ENCODE measurements around the gene RPTOR.

RPTOR gene

DNA sequence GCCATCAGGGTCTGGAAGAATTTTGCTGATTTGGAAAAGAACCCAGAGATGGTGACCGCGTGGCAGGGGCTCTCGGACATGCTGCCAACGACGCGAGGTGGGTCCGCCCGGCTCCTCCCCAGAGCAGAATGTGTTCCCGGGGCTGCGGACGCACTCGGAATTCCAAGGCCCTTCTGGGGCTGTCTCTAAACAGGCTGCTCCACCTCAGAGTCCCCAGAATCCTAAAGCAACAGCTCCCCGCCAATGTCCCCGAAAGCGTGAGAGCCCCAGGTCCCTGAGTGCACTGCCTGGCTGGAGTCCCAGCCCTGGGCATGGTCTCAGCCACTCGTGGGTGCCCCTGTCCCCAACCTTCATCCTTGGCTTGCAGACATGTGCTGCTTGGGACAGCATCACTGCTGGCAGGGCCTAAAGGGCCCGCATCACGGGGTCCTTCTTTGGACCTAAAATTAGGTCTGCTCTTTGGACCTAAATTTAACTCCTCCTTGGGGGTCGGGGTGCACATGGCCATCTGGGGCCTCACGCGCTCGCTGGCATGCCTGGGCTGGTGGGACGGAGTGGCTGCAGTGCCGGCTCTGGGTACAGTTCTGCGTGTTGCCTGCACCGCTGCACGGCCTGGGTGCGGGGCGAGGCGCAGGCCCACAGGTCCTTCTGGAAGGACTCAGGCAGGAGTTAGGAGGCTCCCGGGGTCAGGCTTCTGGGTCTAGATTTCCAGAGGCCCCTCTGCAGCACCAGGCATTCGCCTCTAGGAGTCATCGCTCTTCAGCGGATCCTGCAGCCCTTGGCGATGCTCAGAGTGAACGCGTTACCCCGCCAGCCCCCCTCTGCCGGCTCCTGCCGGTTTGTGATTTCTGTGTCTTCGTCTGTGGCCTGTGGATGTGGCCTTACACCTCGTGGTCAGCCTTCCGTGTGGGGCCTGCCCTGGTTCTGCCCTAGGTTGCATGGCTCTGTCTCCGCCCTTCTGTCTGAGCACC lies 405.1 kb downstream of the RPTOR start:
- no peak overlapping the region for H3K27ac ChIP-seq (ENCODE audit: low read length)
- no peaks in the 10 kb centered on the region for H3K9me3 ChIP-seq (ENCODE audit: control insufficient read depth, insufficient read depth, low read length)
- WGBS (ENCODE audit: insufficient coverage, insufficient read length) = no CpG with 5 or more reads among the region's 44 CpGs
- no peak for DNase-seq (ENCODE audit: low read depth, low spot score)
- no peak overlapping the region for H3K4me3 ChIP-seq (ENCODE audit: low read length)
- H3K4me1 ChIP-seq (ENCODE audit: control insufficient read depth, insufficient read depth, low read length) = no peaks in the 10 kb centered on the region
- no peaks in the 10 kb centered on the region for H3K27me3 ChIP-seq (ENCODE audit: control insufficient read depth, insufficient read depth, low read length)
- H3K36me3 ChIP-seq (ENCODE audit: control insufficient read depth, insufficient read depth, low read length) = 0 out of 2 replicates have a peak, but pooled peaks cover 2% of the 10 kb centered on the region

DNA sequence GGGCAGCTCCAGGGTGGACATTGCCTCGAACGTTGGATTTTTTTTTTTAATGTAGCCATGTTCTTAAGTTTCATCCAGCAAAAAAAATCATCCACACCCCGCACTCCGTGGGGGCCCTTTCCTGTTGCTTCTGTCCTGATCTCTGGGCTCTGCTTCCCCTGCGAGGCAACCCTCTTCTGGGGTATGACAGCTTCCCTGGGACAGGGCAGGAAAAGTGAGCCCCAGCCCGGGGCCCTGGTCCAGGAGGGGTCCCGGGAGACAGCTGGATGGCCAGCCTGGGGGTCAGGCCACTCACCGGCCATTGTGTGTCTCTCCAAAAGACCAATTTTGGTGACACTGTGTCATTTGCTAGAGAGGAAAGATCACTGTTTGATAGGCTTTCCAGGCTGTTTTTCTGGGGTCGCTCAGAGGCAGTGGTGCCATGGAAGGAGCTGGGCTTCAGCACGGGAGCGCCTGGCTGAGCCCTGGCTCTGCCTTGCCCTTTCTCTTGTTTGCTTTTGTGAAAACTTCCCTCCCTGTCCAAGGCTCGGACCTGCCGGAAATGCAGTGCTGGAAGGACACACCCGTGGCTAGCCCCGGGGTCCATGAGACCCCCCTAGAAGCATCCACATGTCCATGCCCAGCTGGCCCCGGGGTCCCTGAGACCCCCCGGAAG lies 406.0 kb downstream of the RPTOR start:
- Histone ChIP-seq H3K27me3 (ENCODE audit: control insufficient read depth, insufficient read depth, low read length) (no peaks in the 10 kb centered on the region), H3K9me3 (ENCODE audit: control insufficient read depth, insufficient read depth, low read length) (no peaks in the 10 kb centered on the region), H3K36me3 (ENCODE audit: control insufficient read depth, insufficient read depth, low read length) (0 out of 2 replicates have a peak, but pooled peaks cover 2% of the 10 kb centered on the region), H3K4me3 (ENCODE audit: low read length) (no peak overlapping the region), H3K4me1 (ENCODE audit: control insufficient read depth, insufficient read depth, low read length) (no peaks in the 10 kb centered on the region), H3K27ac (ENCODE audit: low read length) (no peak overlapping the region)
- no CpG with 5 or more reads among the region's 17 CpGs for WGBS (ENCODE audit: insufficient coverage, insufficient read length)
- no peak for DNase-seq (ENCODE audit: low read depth, low spot score)

DNA sequence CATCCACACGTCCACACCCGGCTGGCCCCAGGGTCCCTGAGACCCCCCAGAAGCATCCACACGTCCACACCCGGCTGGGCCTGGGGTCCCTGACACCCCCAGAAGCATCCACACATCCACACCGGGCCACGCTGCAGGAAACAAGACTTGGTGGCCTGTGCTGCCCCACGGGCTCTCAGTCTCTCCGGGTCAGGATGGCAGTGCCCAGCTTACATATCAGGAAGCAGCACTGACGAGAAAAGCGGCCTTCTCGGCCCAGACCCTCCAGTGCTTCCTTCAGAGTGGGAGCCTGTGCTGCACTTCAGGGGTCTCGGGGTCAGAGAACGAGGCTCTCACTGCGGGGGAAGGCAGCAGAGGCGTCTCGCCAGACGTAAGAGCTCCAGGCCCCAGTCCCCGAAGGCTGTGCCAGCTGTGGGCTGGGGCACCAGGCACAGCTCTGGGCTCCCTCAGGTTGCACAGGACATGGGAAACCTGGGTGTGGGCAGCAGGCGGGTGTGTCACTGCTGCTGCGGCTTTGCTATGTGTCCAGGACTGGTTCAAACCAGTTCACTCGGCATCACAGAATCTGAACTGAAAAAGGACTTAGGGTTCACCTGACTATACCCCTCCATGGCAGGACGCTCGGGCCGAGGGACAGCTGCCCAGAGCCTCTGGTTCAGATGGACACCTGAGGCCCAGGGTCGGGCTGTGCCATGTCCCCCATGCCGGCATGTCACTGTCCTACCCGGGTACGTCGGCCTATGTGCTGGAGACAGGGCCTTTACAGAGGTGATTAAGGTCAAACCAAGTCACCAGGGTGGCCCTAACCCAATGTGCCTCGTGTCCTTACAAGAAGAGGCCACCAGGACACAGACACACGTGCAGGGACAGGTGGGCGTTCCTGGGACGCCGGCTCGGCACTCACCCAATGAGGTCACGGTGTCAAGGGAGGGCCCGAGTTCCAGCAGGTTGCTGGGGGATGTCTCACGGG lies 406.8 kb downstream of the RPTOR start:
- H3K36me3 ChIP-seq (ENCODE audit: control insufficient read depth, insufficient read depth, low read length) = 0 out of 2 replicates have a peak, but pooled peaks cover 2% of the 10 kb centered on the region
- H3K9me3 ChIP-seq (ENCODE audit: control insufficient read depth, insufficient read depth, low read length) = no peaks in the 10 kb centered on the region
- no CpG with 5 or more reads among the region's 38 CpGs for WGBS (ENCODE audit: insufficient coverage, insufficient read length)
- no peak overlapping the region for H3K27ac ChIP-seq (ENCODE audit: low read length)
- H3K4me3 ChIP-seq (ENCODE audit: low read length) = no peak overlapping the region
- no peak for DNase-seq (ENCODE audit: low read depth, low spot score)
- H3K4me1 ChIP-seq (ENCODE audit: control insufficient read depth, insufficient read depth, low read length) = no peaks in the 10 kb centered on the region
- H3K27me3 ChIP-seq (ENCODE audit: control insufficient read depth, insufficient read depth, low read length) = no peaks in the 10 kb centered on the region

DNA sequence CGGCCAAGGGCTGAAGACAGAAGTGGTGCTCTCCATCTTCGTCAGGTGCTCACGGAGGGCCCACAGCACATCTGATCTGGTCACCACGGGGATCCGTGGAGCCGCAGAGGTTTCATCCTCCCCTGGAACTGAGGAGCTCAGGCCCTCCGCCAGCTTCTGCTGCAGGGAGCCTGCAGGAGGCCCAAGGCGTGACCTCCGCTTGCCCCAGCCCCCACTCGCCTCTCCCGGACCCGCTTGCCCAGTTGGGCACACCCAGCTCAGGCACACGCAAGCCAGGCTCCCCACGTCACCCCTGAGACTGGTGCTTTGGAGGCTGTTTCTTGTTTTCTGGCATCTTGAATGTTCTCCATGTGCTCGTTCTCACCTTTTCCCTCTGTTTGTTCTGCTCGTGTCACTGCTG lies 407.7 kb downstream of the RPTOR start:
- no peaks in the 10 kb centered on the region for H3K4me1 ChIP-seq (ENCODE audit: control insufficient read depth, insufficient read depth, low read length)
- no CpG with 5 or more reads among the region's 16 CpGs for WGBS (ENCODE audit: insufficient coverage, insufficient read length)
- DNase-seq (ENCODE audit: low read depth, low spot score) = no peak
- H3K9me3 ChIP-seq (ENCODE audit: control insufficient read depth, insufficient read depth, low read length) = no peaks in the 10 kb centered on the region
- H3K36me3 ChIP-seq (ENCODE audit: control insufficient read depth, insufficient read depth, low read length) = 0 out of 2 replicates have a peak, but pooled peaks cover 2% of the 10 kb centered on the region
- no peaks in the 10 kb centered on the region for H3K27me3 ChIP-seq (ENCODE audit: control insufficient read depth, insufficient read depth, low read length)
- no peak overlapping the region for H3K27ac ChIP-seq (ENCODE audit: low read length)
- no peak overlapping the region for H3K4me3 ChIP-seq (ENCODE audit: low read length)

DNA sequence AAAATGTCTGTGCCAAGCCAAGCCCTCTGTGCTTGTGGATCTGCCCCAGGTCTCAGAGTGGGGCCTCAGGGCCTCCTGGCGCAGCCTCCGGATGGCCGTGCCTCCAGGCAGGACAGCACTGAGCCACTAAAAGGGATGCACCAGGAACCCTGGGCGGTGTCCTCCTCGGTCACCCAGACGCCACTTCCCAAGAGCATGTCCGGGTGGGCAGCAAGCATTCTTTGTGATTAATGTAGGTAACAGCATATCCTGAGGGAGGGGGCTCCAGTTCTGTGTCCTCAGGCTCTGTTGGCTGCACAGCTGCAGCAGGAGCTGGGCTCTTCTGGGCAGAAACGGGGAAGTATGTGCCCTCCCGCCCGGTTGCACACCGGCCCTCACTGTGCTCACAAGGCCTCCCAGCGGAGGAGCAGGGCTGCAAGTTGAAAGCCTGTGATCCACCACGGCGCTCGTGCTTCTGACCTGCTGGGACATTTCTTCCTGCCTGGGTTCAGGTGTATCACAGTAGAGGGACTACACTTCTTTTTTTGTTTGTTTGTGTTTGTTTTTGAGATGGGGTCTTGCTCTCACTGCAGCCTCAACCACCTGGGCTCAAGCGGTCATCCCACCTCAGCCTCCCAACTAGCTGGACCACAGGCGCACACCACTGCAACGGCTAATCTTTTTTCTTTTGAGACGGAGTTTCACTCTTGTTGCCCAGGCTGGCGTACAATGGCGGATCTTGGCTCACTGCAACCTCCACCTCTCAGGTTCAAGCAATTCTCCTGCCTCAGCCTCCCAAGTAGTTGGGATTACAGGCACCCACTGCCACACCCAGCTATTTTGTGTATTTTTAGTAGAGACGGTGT lies 409.1 kb downstream of the RPTOR start:
- H3K27me3 ChIP-seq (ENCODE audit: control insufficient read depth, insufficient read depth, low read length) = no peaks in the 10 kb centered on the region
- no CpG with 5 or more reads among the region's 22 CpGs for WGBS (ENCODE audit: insufficient coverage, insufficient read length)
- no peak for DNase-seq (ENCODE audit: low read depth, low spot score)

DNA sequence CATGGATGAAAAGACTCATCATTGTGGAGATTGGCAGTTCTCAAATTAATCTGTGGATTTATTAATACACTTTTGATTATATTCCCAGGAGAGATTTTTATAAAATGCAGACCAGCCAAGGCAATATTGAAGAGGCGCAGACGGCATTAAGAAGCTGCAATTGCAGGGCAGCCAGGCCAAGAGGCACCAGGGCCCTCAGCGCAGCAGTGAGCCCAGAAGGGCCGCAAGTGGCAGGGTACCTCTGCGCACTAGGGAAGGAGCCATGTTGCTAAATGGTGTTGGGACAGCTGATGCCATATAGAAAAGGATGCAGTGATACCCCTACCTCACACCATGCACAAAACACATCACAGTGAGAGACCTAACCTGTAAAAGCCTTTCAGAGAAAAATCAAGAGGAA lies 410.4 kb downstream of the RPTOR start:
- no peak for DNase-seq (ENCODE audit: low read depth, low spot score)

More for the DNA sequence above, 409.1 kb downstream of the RPTOR start:
- no peaks in the 10 kb centered on the region for H3K9me3 ChIP-seq (ENCODE audit: control insufficient read depth, insufficient read depth, low read length)
- no peak overlapping the region for H3K27ac ChIP-seq (ENCODE audit: low read length)
- no peak overlapping the region for H3K4me3 ChIP-seq (ENCODE audit: low read length)
- H3K36me3 ChIP-seq (ENCODE audit: control insufficient read depth, insufficient read depth, low read length) = 0 out of 2 replicates have a peak, but pooled peaks cover 2% of the 10 kb centered on the region
- H3K4me1 ChIP-seq (ENCODE audit: control insufficient read depth, insufficient read depth, low read length) = no peaks in the 10 kb centered on the region

DNA sequence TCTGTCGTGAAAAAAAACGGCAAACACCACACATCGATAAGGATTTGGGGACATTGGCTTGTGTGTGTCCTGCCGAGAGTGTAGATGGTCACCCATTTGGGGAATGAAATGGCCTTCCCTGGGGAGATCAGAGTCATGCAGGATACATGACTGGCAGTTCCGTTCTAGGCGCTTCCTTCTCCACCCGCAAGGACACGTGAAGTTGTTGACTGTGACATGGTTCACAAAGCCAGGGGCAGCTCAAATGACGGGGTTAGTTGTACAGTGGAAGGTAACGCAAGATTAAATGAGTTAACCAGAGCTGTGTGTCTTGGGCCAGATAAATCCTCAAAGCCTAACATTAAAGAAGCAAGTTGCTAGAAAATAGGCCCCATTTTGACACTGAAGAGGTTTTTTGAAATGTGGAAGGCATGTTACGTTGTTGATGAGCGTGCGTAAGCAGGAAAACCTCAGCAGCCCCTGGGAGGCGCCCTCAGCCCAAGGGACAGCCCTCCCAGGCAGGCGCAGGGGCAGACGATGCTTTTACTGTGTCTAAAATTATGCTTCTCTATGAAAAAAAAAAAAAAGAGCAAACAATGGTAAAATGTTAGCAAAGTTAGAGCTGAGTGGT lies 411.1 kb downstream of the RPTOR start:
- no CpG with 5 or more reads among the region's 16 CpGs for WGBS (ENCODE audit: insufficient coverage, insufficient read length)
- DNase-seq (ENCODE audit: low read depth, low spot score) = no peak
- no peak overlapping the region for H3K4me3 ChIP-seq (ENCODE audit: low read length)
- no peaks in the 10 kb centered on the region for H3K4me1 ChIP-seq (ENCODE audit: control insufficient read depth, insufficient read depth, low read length)
- peaks cover 2% of the 10 kb centered on the region; the same call in 1 of the 2 replicates for H3K36me3 ChIP-seq (ENCODE audit: control insufficient read depth, insufficient read depth, low read length)
- no peak overlapping the region for H3K27ac ChIP-seq (ENCODE audit: low read length)
- no peaks in the 10 kb centered on the region for H3K9me3 ChIP-seq (ENCODE audit: control insufficient read depth, insufficient read depth, low read length)
- no peaks in the 10 kb centered on the region for H3K27me3 ChIP-seq (ENCODE audit: control insufficient read depth, insufficient read depth, low read length)

More for the DNA sequence above, 410.4 kb downstream of the RPTOR start:
- H3K4me3 ChIP-seq (ENCODE audit: low read length) = no peak overlapping the region
- WGBS (ENCODE audit: insufficient coverage, insufficient read length) = no CpG with 5 or more reads among the region's 5 CpGs
- H3K27me3 ChIP-seq (ENCODE audit: control insufficient read depth, insufficient read depth, low read length) = no peaks in the 10 kb centered on the region
- H3K36me3 ChIP-seq (ENCODE audit: control insufficient read depth, insufficient read depth, low read length) = peaks cover 2% of the 10 kb centered on the region; the same call in 1 of the 2 replicates
- H3K4me1 ChIP-seq (ENCODE audit: control insufficient read depth, insufficient read depth, low read length) = no peaks in the 10 kb centered on the region
- no peaks in the 10 kb centered on the region for H3K9me3 ChIP-seq (ENCODE audit: control insufficient read depth, insufficient read depth, low read length)
- H3K27ac ChIP-seq (ENCODE audit: low read length) = no peak overlapping the region

DNA sequence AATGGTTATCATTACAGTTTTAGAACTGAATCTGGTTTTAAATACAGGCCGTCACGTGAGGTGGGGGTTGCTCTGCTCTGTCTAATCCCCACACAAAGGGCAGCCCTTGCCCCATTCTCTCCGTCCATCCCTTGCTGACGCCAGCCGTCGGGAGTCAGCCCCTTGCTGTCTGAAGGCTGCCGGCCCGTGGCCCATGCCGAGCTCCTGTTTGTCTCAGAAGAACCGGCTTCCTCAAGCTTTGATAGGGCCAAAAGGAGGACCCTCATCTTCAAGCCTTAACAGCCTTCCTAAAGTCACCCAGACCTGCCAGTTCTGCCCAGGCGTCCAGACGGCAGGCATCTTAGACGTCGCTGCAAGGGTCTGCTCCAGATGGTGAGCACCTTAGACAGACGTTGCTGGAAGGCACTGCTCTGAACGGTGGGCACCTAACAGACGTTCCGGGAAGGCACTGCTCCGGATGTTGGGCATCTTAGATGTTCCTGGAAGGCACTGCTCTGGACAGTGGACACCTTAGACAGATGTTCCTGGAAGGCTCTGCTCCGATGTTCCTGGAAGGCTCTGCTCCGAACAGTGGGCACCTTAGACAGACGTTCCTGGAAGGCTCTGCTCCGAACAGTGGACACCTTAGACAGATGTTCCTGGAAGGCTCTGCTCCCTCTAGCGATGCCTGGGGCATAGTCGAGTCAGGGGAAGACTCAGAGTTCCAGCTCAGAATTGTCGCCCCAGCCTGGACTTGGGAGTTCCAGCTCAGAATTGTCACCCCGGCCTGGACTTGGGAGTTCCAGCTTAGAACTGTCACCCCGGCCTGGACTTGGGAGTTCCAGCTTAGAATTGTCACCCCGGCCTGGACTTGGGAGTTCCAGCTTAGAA lies 411.9 kb downstream of the RPTOR start:
- Histone ChIP-seq H3K27ac (ENCODE audit: low read length) (no peak overlapping the region), H3K4me1 (ENCODE audit: control insufficient read depth, insufficient read depth, low read length) (no peaks in the 10 kb centered on the region), H3K27me3 (ENCODE audit: control insufficient read depth, insufficient read depth, low read length) (no peaks in the 10 kb centered on the region), H3K9me3 (ENCODE audit: control insufficient read depth, insufficient read depth, low read length) (no peaks in the 10 kb centered on the region), H3K36me3 (ENCODE audit: control insufficient read depth, insufficient read depth, low read length) (no peaks in the 10 kb centered on the region; the same call in 1 of the 2 replicates), H3K4me3 (ENCODE audit: low read length) (no peak overlapping the region)
- no peak for DNase-seq (ENCODE audit: low read depth, low spot score)
- no CpG with 5 or more reads among the region's 29 CpGs for WGBS (ENCODE audit: insufficient coverage, insufficient read length)
